Vagina (tissue), 2 donors: Measurements from ENCODE around the gene RGS19. TPM values are rescaled to one million over a fixed set of nuclear protein-coding genes. Genes with fewer than 3 reads are reported as not detected.

Experiments used
- DNase-seq, 2 donors: peaks; one replicate each; pipeline ENCODE4 v3.0.0-alpha.2; 2017; ENCODE audit errors: extremely low spot score in 2 of 2
- H3K27ac ChIP-seq: fragments of 200-600 bp; sonication (generic); one replicate; pipeline ENCODE4 v1.5.1; 2019
- H3K27me3 ChIP-seq: fragments of 200-600 bp; sonication (generic); one replicate; pipeline ENCODE4 v1.5.1; 2019
- H3K36me3 ChIP-seq, 2 donors: fragments of 200-600 bp; sonication (generic); one replicate each; pipeline ENCODE4 v1.5.1; 2017 to 2019
- H3K4me1 ChIP-seq: fragments of 200-600 bp; sonication (generic); one replicate; pipeline ENCODE4 v1.5.1; 2019
- H3K4me3 ChIP-seq, 2 donors: fragments of 200-600 bp; sonication (generic); 1 replicate in 1 of 2; 2 replicates in 1 of 2; pipeline ENCODE4 v1.5.1; 2016 to 2019
- H3K9me3 ChIP-seq: fragments of 200-600 bp; sonication (generic); one replicate; pipeline ENCODE4 v1.5.1; 2019
- POLR2A ChIP-seq, 2 donors: fragments of 450-650 bp; IDR thresholded peaks; one replicate each; pipeline ENCODE4 v1.6.1; 2017; ENCODE audit warnings: antibody characterized with exemption in 2 of 2, mild to moderate bottlenecking in 2 of 2, moderate library complexity in 2 of 2
- POLR2AphosphoS5 ChIP-seq, 2 donors: sonication (generic); formaldehyde crosslinking; IDR thresholded peaks; one replicate each; pipeline ENCODE4 v1.9.0; 2017; ENCODE audit warnings: antibody characterized with exemption in 2 of 2, mild to moderate bottlenecking in 2 of 2, low read depth in 1 of 2; ENCODE audit not compliant: insufficient read depth in 1 of 2
- intact Hi-C: fragments of 100-400 bp; cut with DNase I; formaldehyde crosslinking; loops from one replicate; pipeline ENCODE4 v1.15.1; 2023
- total RNA-seq: library from RNA; depleted of rRNA; stranded (reverse); fragments of >200 nt; gene quantifications from one replicate; pipeline ENCODE4 v1.2.3, GENCODE V29; 2016
- TF ChIP-seq, protein P1 (sequence below), 3 experiments: fragments of 450-650 bp in 2 of 3; fragments of 200-600 bp in 1 of 3; sonication (generic) in 1 of 3; IDR thresholded peaks; one replicate each; pipeline ENCODE4 v1.5.1; 2017 to 2019; ENCODE audit warnings: antibody characterized with exemption in 3 of 3, mild to moderate bottlenecking in 2 of 3, moderate library complexity in 2 of 3

Gene RGS19
- total RNA-seq, 1 donor from 2014 or later = 20.6 TPM

DNA sequence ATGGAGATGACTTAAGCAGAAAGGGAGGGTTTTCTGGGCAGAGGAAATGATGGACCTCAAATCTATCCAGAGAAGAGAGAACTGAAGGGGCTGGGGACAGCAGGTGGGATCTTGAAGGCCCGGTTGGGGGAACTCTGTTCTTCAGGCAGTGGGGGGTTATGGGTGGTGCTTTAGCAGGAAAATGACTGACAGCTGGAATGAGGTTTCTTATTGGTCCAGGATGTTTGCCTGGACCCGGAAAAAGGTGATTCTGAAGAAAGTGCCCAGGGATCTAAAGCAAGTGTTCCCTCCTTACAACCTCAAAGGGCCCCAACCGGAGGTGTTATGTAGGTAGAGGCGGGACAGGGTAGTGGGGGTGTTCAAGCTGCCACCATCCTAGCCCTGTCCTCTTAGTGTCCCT is 16.1 kb upstream of the RGS19 start:
- intact Hi-C loops = no loop called here
- Histone ChIP-seq H3K36me3 (no peaks in the 10 kb centered on the region), H3K4me1 (no peaks in the 10 kb centered on the region), H3K27me3 (no peaks in the 10 kb centered on the region), H3K27ac (no peak overlapping the region), H3K4me3 (no peak overlapping the region), H3K9me3 (no peaks in the 10 kb centered on the region)
- no peak for DNase-seq
- no peak for TF ChIP-seq POLR2A (IDR thresholded peaks at IDR 0.05)
- TF ChIP-seq, protein P1, sequence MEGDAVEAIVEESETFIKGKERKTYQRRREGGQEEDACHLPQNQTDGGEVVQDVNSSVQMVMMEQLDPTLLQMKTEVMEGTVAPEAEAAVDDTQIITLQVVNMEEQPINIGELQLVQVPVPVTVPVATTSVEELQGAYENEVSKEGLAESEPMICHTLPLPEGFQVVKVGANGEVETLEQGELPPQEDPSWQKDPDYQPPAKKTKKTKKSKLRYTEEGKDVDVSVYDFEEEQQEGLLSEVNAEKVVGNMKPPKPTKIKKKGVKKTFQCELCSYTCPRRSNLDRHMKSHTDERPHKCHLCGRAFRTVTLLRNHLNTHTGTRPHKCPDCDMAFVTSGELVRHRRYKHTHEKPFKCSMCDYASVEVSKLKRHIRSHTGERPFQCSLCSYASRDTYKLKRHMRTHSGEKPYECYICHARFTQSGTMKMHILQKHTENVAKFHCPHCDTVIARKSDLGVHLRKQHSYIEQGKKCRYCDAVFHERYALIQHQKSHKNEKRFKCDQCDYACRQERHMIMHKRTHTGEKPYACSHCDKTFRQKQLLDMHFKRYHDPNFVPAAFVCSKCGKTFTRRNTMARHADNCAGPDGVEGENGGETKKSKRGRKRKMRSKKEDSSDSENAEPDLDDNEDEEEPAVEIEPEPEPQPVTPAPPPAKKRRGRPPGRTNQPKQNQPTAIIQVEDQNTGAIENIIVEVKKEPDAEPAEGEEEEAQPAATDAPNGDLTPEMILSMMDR (IDR thresholded peaks at IDR 0.05) = no peak
- TF ChIP-seq POLR2AphosphoS5 (IDR thresholded peaks at IDR 0.05; ENCODE audit: insufficient read depth in 1 of 2, low read depth in 1 of 2) = no peak

DNA sequence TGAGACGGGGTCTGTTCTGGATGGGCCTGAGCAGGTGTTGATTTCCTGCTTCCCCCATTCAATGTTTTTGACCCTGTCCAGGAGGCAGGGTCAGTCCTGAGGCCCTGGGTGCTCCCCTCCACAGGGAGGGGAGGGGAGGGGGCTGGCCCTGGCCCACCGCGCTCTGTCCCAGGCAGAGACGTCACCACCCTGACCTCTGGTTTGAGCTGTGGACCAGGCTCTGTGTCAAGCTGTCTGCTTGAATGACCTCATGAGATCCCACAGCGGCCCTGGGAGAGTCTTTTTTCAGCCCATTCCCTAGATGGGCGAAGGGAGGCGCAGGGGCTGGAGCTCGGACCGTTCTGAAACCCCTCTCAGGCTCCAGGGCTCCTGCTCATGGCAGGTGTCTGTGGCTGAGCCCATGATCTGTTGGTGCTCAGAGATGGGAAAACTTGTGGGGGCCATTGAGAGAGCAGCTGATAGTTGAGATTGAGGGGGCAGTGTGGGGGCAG is 13.7 kb upstream of the RGS19 start:
- H3K9me3 ChIP-seq = no peaks in the 10 kb centered on the region
- no peaks in the 10 kb centered on the region for H3K27me3 ChIP-seq
- H3K4me1 ChIP-seq = no peaks in the 10 kb centered on the region
- no peak overlapping the region for H3K4me3 ChIP-seq
- no peak for TF ChIP-seq POLR2AphosphoS5 (IDR thresholded peaks at IDR 0.05; ENCODE audit: insufficient read depth in 1 of 2, low read depth in 1 of 2)
- no peak for TF ChIP-seq POLR2A (IDR thresholded peaks at IDR 0.05)
- TF ChIP-seq, protein P1 (IDR thresholded peaks at IDR 0.05) = no peak
- intact Hi-C loops = no loop called here
- no peak for DNase-seq
- H3K27ac ChIP-seq = no peak overlapping the region
- no peaks in the 10 kb centered on the region for H3K36me3 ChIP-seq

DNA sequence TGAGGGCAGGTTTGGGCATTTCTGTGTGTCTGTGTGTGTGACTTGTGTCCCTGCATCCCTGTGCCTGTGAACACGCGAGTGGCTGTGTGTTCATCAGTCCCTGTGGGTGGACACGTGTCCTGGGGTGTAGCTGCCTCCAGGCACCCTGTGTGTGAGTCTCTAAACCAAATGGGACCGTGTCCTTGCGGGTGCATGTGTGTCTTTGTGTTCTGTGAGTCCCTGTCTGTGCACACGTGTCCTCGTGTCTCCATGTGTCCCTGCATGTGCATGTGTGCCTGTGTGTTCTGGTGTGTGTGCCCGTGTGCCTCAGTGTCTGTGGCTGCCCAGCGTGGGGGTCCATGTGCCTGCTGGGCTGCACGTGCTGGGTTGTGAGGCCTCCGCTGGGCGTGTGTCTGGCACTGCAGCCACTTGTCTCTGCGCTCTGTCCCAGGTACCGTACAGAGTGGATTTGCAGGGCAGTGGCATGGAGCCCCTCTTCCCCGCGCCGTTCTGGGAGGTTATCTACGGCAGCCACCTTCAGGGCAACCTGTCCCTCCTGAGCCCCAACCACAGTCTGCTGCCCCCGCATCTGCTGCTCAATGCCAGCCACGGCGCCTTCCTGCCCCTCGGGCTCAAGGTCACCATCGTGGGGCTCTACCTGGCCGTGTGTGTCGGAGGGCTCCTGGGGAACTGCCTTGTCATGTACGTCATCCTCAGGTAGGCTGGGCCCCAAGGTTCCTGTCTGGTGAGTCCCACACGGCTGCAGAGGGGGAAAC is 13.1 kb upstream of the RGS19 start:
- Histone ChIP-seq H3K27ac (no peak overlapping the region), H3K9me3 (no peaks in the 10 kb centered on the region), H3K27me3 (no peaks in the 10 kb centered on the region), H3K4me1 (no peaks in the 10 kb centered on the region), H3K36me3 (no peaks in the 10 kb centered on the region), H3K4me3 (no peak overlapping the region)
- DNase-seq = no peak
- intact Hi-C loops = no loop called here
- TF ChIP-seq, protein P1 (IDR thresholded peaks at IDR 0.05) = no peak
- TF ChIP-seq POLR2AphosphoS5 (IDR thresholded peaks at IDR 0.05; ENCODE audit: insufficient read depth in 1 of 2, low read depth in 1 of 2) (no peak), POLR2A (IDR thresholded peaks at IDR 0.05) (no peak)

DNA sequence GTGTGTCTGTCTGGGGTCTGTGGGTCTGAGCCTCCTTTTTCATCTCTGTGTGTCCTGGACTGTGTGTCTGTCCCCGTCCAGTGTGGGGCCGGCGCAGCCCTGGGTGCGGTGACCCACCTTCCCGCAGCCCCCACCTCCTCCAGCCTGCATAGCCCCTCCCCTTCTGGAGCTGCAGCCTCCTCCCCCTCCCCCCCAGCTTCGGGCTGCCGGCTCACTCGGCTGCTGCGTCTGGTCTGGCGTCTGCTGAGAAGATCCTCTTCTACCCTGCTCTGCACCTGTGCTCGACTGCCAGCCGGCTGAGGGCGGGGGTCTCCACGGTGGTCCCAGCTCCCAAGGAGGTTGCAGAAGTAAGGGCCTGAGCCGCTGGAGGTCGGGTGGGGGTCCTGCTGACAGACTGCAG is 12.5 kb upstream of the RGS19 start:
- H3K27ac ChIP-seq = no peak overlapping the region
- H3K36me3 ChIP-seq = no peaks in the 10 kb centered on the region
- H3K27me3 ChIP-seq = no peaks in the 10 kb centered on the region
- intact Hi-C loops = no loop called here
- DNase-seq = no peak
- no peak for TF ChIP-seq POLR2AphosphoS5 (IDR thresholded peaks at IDR 0.05; ENCODE audit: insufficient read depth in 1 of 2, low read depth in 1 of 2)
- TF ChIP-seq POLR2A (IDR thresholded peaks at IDR 0.05) = no peak
- TF ChIP-seq, protein P1 (IDR thresholded peaks at IDR 0.05) = no peak
- H3K9me3 ChIP-seq = no peaks in the 10 kb centered on the region
- no peaks in the 10 kb centered on the region for H3K4me1 ChIP-seq
- no peak overlapping the region for H3K4me3 ChIP-seq

DNA sequence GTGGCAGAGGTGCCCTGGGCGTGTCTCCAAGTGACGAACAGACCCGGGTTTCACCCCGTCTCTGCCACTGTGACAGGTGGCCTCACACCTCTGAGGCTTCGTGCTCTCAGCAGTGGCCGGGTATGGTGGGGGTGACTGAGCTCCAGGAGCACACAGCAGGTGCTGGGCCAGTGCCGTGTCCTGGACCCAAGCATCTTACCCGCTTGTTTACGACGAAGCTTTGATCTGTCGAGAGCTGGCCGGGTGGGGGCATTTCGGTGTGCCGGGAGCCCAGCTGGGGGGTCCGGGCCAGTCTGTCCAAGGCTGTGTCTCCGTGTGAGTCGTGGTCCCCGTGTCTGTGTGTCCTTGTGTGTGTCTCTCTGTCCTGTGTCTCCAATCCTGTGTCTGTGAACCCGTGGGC is 12.0 kb upstream of the RGS19 start:
- no peaks in the 10 kb centered on the region for H3K27me3 ChIP-seq
- H3K9me3 ChIP-seq = no peaks in the 10 kb centered on the region
- H3K4me3 ChIP-seq = no peak overlapping the region
- no peaks in the 10 kb centered on the region for H3K4me1 ChIP-seq
- TF ChIP-seq POLR2AphosphoS5 (IDR thresholded peaks at IDR 0.05; ENCODE audit: insufficient read depth in 1 of 2, low read depth in 1 of 2) = no peak
- TF ChIP-seq, protein P1 (IDR thresholded peaks at IDR 0.05) = no peak
- no peak for TF ChIP-seq POLR2A (IDR thresholded peaks at IDR 0.05)
- intact Hi-C loops = no loop called here
- DNase-seq = no peak
- H3K27ac ChIP-seq = no peak overlapping the region
- H3K36me3 ChIP-seq = no peaks in the 10 kb centered on the region
